Left kidney (tissue), 2 donors: ENCODE measurements around the gene CPNE5. TPM values are rescaled to one million over a fixed set of nuclear protein-coding genes. Genes with fewer than 3 reads are reported as not detected.

ENCODE experiments used
- DNase-seq: peaks from one replicate; pipeline ENCODE4 v3.0.0-alpha.2; 2013
- polyA plus RNA-seq: library from polyadenylated mRNA; unstranded; fragments of 120-200 nt; gene quantifications from one replicate; pipeline ENCODE4 v1.2.1, GENCODE V29; 2013; ENCODE audit not compliant: insufficient read length

The CPNE5 gene
- polyA plus RNA-seq, 1 donor = 13.2 TPM

DNA sequence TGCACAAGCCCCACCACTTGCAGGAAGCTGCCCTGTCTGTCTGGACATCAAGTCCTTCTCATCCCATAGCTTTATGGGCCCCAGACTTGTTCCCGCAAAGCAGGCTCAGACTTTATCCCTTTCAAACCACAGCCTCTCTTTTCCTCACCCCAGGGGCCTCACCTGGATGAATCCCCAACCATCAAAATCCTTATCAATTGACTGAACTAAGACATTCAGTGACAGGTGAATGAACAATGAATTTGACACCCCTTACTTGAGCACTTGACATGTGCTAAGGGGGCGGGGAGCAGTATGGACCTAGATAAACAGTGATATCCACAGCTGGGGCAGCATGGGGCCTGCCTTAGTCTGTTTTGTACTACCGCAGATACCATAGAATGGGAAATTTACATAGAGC is 136.6 kb downstream of the CPNE5 start:
- no peak for DNase-seq

DNA sequence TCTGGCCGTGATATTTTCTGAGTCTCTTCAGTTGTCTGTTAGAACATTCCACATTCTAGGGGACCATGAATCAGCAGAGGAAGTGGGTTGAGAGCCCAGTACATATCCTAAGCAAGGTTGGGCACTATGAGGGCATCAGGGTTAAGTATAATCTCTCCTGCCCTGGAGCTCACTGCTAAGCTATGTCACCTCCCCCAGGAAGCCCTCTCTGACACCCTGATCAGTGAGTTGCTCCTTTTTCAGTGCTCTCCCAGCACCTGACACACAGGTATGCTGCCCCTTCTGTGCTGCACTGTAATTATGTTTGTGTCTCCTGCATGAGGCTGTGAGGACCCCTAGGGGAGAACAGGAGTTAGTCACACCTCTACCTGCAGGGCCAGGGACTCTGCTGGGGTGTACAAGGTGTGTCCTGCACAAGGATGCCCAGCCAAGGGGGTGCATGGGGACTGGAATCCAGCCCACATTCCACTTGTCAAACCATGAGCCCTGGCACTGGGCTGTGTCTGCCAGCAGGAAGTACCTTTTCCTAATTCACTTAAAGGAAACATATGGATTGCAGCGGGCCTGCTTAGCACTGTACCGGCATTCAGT is 137.7 kb downstream of the CPNE5 start:
- no peak for DNase-seq

DNA sequence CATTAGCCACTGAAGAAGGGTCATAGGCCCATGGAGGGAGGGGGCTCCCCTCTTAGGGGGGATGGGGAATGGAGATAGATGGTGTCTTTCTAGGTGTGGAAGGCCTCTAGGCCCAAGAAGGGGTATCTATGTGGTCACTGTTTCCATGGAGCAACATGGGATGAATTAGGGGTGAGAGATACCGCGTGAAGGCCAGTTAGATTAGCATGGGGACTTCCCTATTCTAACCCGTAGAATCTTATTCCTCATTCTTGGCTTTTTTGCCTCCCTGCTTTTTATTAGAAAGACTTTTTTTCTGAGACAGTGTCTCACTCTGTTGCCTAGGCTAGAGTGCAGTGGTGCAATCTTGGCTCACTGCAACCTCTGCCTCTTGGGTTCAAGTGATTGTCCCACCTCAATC is 138.4 kb downstream of the CPNE5 start:
- no peak for DNase-seq

DNA sequence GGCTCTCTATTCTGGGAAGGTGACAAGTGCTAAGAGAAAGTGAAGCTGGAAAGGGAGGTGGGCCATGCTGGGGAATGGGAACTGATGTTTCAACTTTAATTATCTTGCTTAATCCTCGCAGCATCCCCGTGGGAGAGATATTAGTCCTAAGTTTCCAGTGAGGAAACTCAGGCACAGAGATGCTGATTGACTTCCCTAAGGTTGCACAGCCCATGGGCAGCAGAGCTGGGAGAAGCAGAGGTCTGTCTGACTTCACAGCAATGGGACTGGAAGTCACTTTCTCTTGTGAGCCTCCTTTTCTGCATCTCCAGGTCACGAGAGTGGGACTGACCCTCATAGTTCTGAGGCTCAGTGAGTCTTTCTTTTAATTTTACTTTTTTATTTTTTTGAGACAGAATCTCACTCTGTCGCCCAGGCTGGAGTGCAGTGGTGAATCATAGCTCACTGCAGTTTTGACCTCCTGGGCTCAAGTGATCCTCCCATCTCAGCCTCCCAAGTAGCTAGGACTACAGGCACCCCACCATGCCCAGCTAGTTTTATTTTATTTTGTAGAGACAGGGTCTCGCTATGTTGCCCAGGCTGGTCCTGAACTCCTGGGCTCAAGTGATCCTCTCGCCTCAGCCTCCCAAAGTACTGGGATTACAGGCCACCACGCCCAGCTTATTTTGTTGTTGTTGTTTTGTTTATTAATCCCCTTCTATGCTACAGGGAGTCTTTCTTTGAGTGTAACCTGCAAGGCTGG is 139.0 kb downstream of the CPNE5 start:
- no peak for DNase-seq

DNA sequence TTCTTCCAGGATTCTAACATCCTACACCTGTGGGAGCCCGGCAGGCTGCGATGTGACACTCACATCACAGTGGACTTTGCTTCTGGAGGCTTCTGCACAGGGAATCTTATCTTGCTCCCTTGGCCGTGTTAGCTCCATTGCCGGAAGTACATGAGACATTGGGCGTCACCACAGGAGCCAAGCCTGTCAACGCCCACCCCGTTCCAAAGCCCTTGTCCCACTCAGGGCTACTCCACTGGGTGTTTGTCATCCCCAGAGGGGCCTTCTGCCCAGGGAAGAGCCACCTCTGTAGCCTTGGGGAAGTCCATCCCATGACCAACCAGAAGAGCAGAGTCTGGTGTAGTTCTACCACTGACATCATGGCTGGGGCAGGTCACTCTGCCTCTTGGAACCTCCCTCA is 139.9 kb downstream of the CPNE5 start:
- no peak for DNase-seq

DNA sequence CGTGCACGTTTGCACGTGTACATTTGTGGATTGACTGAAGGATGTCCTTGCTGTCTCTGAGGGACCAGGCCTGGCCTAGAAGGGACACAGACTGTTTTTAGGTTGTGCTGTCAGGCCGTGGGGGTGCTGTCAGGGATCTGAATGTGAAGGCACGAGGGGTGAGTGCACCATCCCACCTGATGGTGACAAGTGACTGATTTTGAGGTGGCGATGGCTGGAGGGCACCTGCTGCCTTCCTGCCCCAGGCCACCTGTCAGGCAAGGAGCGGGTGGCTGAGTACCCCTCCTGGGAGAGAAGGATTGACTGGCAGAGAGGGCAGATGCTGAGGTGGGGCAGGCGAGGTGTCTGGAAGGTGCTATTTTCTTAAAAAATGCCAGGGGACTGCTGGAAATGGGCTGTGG is 140.4 kb downstream of the CPNE5 start:
- DNase-seq = no peak

DNA sequence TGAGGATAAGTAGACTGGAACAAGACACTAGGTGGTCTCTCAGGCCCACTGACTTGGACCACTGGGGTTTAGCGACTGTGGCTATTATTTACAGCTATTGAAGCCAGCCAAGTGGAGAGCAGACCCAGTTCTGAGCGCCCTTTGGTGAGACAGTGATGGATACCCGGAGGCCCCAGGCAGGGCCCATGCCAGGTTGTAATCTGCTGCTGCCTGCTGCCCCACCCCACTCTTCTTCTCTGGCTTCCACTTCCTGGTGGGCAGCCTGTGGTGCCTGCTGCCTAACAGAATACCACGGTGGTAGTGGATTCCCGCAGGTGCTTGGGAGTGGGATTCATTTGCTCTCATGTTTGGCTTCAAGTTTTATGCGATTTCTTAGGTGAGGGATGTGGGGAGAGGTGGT is 141.0 kb downstream of the CPNE5 start:
- DNase-seq = no peak

DNA sequence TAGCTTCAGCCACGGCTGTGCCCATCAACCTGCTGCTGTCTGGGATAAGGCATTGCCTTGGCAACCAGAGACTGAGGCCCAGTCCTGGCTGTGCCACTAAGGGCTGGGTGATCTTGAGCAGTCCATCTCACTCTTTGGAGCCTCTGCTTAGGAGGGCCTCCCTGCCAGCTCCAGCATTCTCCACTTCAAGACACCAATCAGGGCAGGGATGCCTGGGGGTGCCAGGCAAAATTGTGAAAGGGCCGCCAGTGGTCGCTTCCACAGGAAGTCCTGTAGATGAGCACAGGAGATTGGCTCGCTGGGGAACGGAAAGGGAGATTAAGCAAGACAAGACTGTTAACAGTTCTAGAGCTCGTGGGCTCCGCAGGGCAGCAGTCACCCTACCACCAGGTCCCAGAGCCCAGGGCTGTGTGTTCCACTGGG is 141.8 kb downstream of the CPNE5 start, which contains the start of gene RAB44:
Gene RAB44 (plus strand): TSS at position 346 of the 423 bp plus-strand sequence. CDS start 6,410 bp downstream, outside the sequence.
- no peak for DNase-seq

DNA sequence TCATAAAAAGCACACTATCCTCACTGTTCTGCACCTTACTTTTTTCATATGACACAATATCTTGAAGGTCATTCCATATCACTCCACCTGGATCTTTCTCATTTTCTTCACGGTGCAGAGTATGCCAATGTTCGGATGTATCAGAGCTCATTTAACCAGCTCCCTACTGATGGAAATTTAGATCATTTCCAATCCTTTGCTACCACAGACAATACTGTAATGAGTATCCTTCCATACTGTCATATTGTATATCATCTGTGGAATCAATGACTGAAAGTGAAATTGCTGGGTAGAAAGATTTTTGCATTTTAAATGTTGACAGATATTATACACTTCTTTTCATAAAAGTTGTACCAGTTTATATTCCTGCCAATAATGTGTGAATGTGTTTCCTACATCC is 143.8 kb downstream of the CPNE5 start:
- no peak for DNase-seq

DNA sequence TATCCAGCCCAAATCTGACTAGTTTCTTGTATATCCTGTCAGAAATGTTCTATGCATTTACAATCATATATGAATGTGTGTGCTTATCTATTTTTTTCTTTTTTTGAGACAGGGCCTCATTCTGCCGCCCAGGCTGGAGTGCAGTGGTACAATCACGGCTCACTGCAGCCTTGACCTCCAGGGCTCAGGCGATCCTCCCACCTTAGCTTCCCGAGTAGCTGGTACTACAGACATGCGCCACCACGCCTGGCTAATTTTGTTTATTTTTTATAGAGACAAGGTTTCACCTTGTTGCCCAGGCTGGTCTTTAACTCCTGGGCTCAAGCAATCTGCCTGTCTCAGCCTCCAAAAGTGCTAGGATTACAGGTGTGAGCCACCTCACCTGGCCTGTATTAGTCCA is 144.6 kb downstream of the CPNE5 start:
- peak; percentile 38 for DNase-seq

DNA sequence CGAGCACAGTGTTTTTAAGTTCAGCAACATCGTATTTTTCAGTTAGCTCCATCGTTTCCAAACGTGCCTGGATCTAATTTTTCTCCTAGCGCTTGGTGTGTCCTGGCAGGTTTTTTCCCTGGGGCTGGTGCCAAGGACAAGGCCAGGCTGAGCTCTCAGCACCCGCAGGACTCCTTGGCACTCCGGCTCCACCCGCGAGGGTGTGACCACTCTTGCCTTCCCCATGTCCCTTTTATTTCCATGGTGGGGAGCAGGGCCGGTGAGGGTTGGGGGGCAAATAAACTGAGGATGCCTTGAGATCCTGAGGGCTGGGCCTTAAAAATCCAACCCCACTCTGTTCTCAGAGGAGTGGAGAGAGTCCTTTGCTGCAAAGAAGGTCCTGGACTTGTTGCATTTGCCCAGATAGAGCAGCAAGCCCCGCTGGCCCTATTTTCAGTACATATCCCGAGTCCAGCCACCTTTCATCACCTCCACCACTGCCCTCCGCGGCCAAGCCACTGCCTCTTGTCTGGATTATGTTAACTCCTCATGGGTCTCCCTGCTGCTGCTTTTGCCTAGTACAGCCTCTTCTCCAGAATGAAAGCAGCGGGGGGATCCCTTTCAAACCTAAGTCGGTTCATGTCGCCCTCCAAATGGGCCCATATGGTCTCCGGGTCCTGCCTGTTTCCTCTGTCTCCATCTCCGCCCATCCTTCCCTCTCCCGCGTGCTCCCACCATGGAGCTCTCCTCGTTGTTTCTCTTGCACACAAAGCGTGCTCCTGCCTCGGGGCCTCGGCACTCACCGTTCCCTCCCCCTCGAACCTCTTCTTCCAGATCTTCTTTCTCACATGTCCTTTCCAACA is 146.2 kb downstream of the CPNE5 start:
- no peak for DNase-seq

DNA sequence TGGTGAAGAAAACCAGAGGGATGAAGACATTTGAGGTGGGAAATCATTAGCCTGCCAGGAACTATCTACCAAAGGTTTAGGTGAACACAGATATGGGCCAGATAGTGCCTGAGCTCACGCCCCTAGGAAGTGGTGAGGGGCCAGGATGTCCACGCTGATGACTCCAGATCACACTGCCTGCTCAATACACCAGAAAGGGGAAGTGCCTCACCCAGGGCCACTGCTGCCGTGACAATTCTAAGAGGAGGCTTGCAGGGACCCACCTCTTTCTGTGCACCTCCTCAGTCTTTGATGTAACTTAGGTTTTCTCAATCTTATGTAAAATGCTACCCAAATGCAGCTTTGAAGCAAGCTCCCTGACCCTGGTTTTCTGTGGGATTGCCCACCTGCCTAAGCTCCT is 147.0 kb downstream of the CPNE5 start:
- no peak for DNase-seq

DNA sequence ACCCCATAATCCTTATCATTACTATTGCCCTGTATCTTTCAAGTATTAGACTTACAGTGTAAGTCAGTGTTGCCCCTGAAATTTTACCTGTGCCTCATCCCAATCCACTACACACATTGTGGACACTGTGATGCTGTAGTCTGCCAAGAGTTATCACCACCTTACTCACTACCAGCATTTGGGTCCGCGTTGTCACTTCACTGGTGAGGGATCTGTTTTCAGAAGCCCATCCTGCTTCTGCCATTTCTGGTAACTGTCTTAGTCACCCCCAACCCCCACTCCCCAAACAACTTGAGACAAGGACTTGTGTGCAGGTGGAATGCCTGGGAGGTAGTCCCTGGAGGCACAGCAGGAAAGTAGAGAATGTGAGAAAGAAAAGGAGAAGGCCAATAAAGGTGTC is 147.6 kb downstream of the CPNE5 start:
- no peak for DNase-seq

DNA sequence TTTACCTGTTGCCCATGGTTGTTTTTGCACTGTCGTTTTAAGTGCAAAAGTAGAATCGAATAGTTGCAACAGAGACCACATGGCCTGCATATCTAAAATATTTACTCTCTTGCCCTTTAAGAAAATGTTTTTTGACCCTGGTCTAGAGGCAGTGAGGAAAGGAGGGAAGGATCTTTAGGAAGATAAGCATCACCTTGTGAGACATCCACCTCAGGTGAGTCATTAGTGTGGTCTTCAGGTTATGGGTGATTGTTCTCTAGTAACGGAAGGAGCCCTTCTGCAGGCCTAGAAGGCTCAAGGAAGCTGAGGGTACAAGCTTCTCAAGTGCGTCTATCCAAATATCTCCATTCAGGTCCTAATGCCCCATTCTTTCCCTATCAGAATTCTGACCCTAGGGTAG is 148.2 kb downstream of the CPNE5 start:
- DNase-seq = no peak

Other genes with a start within 250 kb of the CPNE5 start
- 602 TPM for gene SRSF3, start 245.1 kb downstream of the CPNE5 start, polyA plus RNA-seq
- 10.1 TPM for gene CDKN1A, start 160.7 kb downstream of the CPNE5 start, polyA plus RNA-seq
- 0.05 TPM for gene RAB44, start 141.6 kb downstream of the CPNE5 start, polyA plus RNA-seq
- 51.2 TPM for gene PPIL1, start 35.4 kb upstream of the CPNE5 start, polyA plus RNA-seq
- gene C6orf89, start 46.5 kb upstream of the CPNE5 start, polyA plus RNA-seq = 51.5 TPM
- 0.95 TPM for gene PI16, start 115.3 kb upstream of the CPNE5 start, polyA plus RNA-seq
- 149 TPM for gene MTCH1, start 146.8 kb upstream of the CPNE5 start, polyA plus RNA-seq
- gene FGD2, start 166.2 kb upstream of the CPNE5 start, polyA plus RNA-seq = 2.5 TPM